ENCODE measurements around the gene RWDD2A. TPM values are rescaled to one million over a fixed set of nuclear protein-coding genes. Genes with fewer than 3 reads are reported as not detected.

The RWDD2A gene
- total RNA-seq, 4 donors from 2014 or later = 3.2 to 6.4 (median 4.4) TPM

GRCh38 chr6:83155794-83156193, 37.4 kb upstream of the RWDD2A start:
- TF ChIP-seq POLR2AphosphoS5 (IDR thresholded peaks at IDR 0.05) = no peak
- TF ChIP-seq CTCF (IDR thresholded peaks at IDR 0.05) = no peak
- no peak for TF ChIP-seq POLR2A (IDR thresholded peaks at IDR 0.05)
- TF ChIP-seq EP300 (IDR thresholded peaks at IDR 0.05) = no peak
- Histone ChIP-seq H3K9me3 (no peaks in the 10 kb centered on the region), H3K36me3 (peaks cover 4 to 99% of the 10 kb centered on the region in 2 donors), H3K27me3 (no peaks in the 10 kb centered on the region), H3K4me3 (no peak overlapping the region), H3K27ac (no peak overlapping the region), H3K4me1 (no peaks in the 10 kb centered on the region)
- ATAC-seq = no peak
- 40 to 74% methylated on average over 2 of the region's 2 CpGs for WGBS, 2 donors (ENCODE audit: low coverage in 1 of 2)

GRCh38 chr6:83160167-83160566, 33.0 kb upstream of the RWDD2A start:
- no peak overlapping the region for H3K4me3 ChIP-seq
- H3K4me1 ChIP-seq = no peaks in the 10 kb centered on the region
- no peaks in the 10 kb centered on the region for H3K27me3 ChIP-seq
- H3K9me3 ChIP-seq = no peaks in the 10 kb centered on the region
- H3K36me3 ChIP-seq = peaks cover 5 to 95% of the 10 kb centered on the region in 2 donors
- TF ChIP-seq POLR2AphosphoS5 (IDR thresholded peaks at IDR 0.05) (no peak), POLR2A (IDR thresholded peaks at IDR 0.05) (no peak), CTCF (IDR thresholded peaks at IDR 0.05) (no peak)
- 78 to 100% methylated on average over 1 of the region's 1 CpG for WGBS, 2 donors (ENCODE audit: low coverage in 1 of 2)
- no peak overlapping the region for H3K27ac ChIP-seq
- no peak for ATAC-seq

GRCh38 chr6:83167726-83168278, 25.4 kb upstream of the RWDD2A start:
- no peaks in the 10 kb centered on the region for H3K4me1 ChIP-seq
- no peak overlapping the region for H3K4me3 ChIP-seq
- no peak for TF ChIP-seq POLR2A (IDR thresholded peaks at IDR 0.05)
- no peak for TF ChIP-seq EP300 (IDR thresholded peaks at IDR 0.05)
- TF ChIP-seq CTCF (IDR thresholded peaks at IDR 0.05) = no peak
- no peak for TF ChIP-seq POLR2AphosphoS5 (IDR thresholded peaks at IDR 0.05)
- WGBS, 2 donors (ENCODE audit: low coverage in 1 of 2) = 81 to 87% methylated on average over 3 to 5 of the region's 5 CpGs
- H3K36me3 ChIP-seq = peaks cover 10 to 100% of the 10 kb centered on the region in 2 donors
- no peak for ATAC-seq
- no peaks in the 10 kb centered on the region for H3K27me3 ChIP-seq
- H3K9me3 ChIP-seq = no peaks in the 10 kb centered on the region
- no peak overlapping the region for H3K27ac ChIP-seq

GRCh38 chr6:83168556-83168955, 24.6 kb upstream of the RWDD2A start:
- Histone ChIP-seq H3K27me3 (no peaks in the 10 kb centered on the region), H3K27ac (no peak overlapping the region), H3K36me3 (peaks cover 12 to 100% of the 10 kb centered on the region in 2 donors), H3K9me3 (no peaks in the 10 kb centered on the region), H3K4me1 (no peaks in the 10 kb centered on the region), H3K4me3 (no peak overlapping the region)
- no peak for ATAC-seq
- 90% methylated on average over 1 of the region's 1 CpG; no CpG with 5 or more reads in 1 of the 2 donors for WGBS, 2 donors (ENCODE audit: low coverage in 1 of 2)
- no peak for TF ChIP-seq POLR2A (IDR thresholded peaks at IDR 0.05)
- TF ChIP-seq CTCF (IDR thresholded peaks at IDR 0.05) = no peak
- no peak for TF ChIP-seq POLR2AphosphoS5 (IDR thresholded peaks at IDR 0.05)
- TF ChIP-seq EP300 (IDR thresholded peaks at IDR 0.05) = no peak

- no peak for TF ChIP-seq EP300 (IDR thresholded peaks at IDR 0.05)
- no peak for TF ChIP-seq POLR2AphosphoS5 (IDR thresholded peaks at IDR 0.05)
- no peak for TF ChIP-seq POLR2A (IDR thresholded peaks at IDR 0.05)
- TF ChIP-seq CTCF (IDR thresholded peaks at IDR 0.05) = no peak
- no peaks in the 10 kb centered on the region for H3K9me3 ChIP-seq
- H3K36me3 ChIP-seq = peaks cover 12 to 100% of the 10 kb centered on the region in 2 donors
- H3K4me3 ChIP-seq = no peak overlapping the region
- H3K27ac ChIP-seq = no peak overlapping the region
- no peaks in the 10 kb centered on the region for H3K4me1 ChIP-seq
- no peaks in the 10 kb centered on the region for H3K27me3 ChIP-seq
- ATAC-seq = no peak
Measured at GRCh38 chr6:83169106-83169505, 24.1 kb upstream of the RWDD2A start.

All from gastroesophageal sphincter (tissue), 4 donors.